CD1c-positive myeloid dendritic cell (primary cell): ENCODE measurements around the gene OR8I2.
"Not testable (repeated sequence)": the region's sequence is repeated elsewhere in the genome, so short reads cannot be mapped to it uniquely, and the experiment has no call there.

Experiments used
- DNase-seq: peaks from one replicate; pipeline ENCODE4 v3.0.0-alpha.2; 2016; ENCODE audit errors: extremely low spot score

The OR8I2 gene

DNA sequence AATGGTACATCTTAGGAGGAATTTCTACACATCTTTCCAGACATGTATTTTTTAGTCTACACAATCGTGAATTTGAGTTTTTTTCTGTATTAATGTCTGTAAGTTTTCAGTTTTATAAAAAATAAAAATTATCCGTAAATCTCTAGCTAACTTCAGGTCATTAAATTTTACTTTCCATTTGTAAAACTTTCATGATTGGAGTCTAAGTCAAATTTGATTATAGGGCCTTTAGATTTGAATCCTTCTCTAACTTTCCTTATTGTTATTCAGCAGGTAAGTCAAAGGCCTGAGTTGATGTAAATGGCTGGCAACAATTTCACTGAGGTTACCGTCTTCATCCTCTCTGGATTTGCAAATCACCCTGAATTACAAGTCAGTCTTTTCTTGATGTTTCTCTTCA lies at the start of gene OR8I2:
Gene OR8I2, plus strand, starts transcription at position 301 of the 400 bp plus-strand sequence. Its CDS starts 0 bp downstream, at position 301.
- no peak for DNase-seq

DNA sequence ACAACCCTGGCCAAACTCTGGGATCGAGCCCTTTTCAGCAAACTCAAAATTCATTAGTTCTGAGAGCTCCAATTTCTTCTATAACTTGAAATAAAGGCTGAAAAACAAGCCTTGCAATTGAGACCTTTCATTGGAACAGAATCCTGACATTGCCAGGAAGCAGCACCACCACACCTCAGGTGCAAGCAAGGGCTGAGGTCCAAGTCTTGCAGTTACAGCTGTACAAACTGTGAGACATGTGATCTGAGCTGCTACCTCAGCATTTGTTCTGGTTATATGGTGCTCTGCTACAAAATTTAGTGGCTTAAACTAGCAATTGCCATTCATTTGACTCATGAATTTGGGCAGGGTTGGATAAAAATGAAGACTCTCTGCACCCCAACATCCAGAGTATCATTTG lies 47.6 kb upstream of the OR8I2 start:
- no peak for DNase-seq

GRCh38 chr11:56048480-56048879 lies 44.6 kb upstream of the OR8I2 start:
- no peak for DNase-seq

GRCh38 chr11:56049487-56049886 lies 43.6 kb upstream of the OR8I2 start:
- no peak for DNase-seq

GRCh38 chr11:56056366-56056765 lies 36.7 kb upstream of the OR8I2 start:
- not testable (repeated sequence) for DNase-seq

GRCh38 chr11:56057661-56058237 lies 35.4 kb upstream of the OR8I2 start:
- not testable (repeated sequence) for DNase-seq

GRCh38 chr11:56058260-56058780 lies 34.8 kb upstream of the OR8I2 start:
- not testable (repeated sequence) for DNase-seq

DNA sequence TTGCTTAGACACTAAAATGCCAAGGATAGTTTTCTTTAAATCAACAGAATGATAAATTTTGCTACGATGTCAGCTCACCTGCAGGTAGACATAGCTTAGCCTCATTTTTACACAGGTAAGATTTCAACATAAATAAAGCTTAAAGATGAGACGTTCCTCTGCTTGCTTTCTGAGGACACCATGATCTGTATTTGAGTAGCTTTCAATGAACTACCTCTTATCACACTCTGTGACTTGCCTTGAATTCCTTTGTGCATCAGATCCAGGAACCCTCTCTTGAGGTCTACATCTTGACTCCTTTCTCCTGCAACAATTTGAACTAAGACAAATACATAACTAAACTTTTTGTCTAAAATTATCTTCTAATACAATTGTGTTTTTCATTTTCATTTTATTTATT lies 26.1 kb upstream of the OR8I2 start:
- no peak for DNase-seq

GRCh38 chr11:56089697-56090096 lies 3.4 kb upstream of the OR8I2 start:
- DNase-seq: no peak

GRCh38 chr11:56103210-56103737 lies 10.2 kb downstream of the OR8I2 start, which contains the start of gene OR8H2:
Gene OR8H2 (plus strand): TSS chr11:56103687. CDS start chr11:56105043, 1,356 bp downstream.
- no peak for DNase-seq

DNA sequence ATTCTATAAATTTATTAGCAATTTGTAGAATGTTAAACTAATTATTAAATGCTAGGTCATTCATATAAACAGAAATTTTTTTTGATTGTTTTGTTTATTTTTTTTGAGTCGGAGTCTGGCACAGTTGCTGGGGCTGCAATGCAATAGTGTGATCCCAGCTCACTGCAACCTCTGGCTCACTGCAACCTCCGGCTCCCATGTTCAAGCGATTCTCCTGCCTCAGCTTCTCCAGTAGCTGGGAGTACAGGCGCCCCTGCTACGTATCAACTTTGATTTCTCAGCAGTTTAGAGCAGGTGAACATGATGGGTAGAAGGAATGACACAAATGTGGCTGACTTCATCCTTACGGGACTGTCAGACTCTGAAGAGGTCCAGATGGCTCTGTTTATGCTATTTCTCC lies 29.0 kb downstream of the OR8I2 start, which contains the start of gene OR8H3:
Gene OR8H3, plus strand, starts transcription at position 301 of the 400 bp plus-strand sequence. Its CDS starts 0 bp downstream, at position 301.
- no peak for DNase-seq

GRCh38 chr11:56140151-56140661 lies 47.1 kb downstream of the OR8I2 start, which contains the start of gene OR8J3:
Gene OR8J3 (minus strand): TSS chr11:56140201. CDS start chr11:56137718, 2,483 bp downstream.
- no peak for DNase-seq

- DNase-seq: not testable (repeated sequence)
Measured at GRCh38 chr11:56143681-56144080, 50.6 kb downstream of the OR8I2 start.
